HepG2 (cell line): ENCODE measurements around the gene EEF1A2. TPM values are rescaled to one million over a fixed set of nuclear protein-coding genes. Genes with fewer than 3 reads are reported as not detected.
A peak's percentile ranks its signal among the peaks of the same experiment; 100 is the strongest.

Experiments used
- CC2D1A ChIP-seq: sonication (generic); formaldehyde crosslinking; IDR thresholded peaks from 2 replicates; pipeline ENCODE4 v1.8.1; 2023; ENCODE audit warnings: mild to moderate bottlenecking, missing genetic modification reagents
- DR1 ChIP-seq: sonication (generic); formaldehyde crosslinking; IDR thresholded peaks from 2 replicates; pipeline ENCODE4 v1.8.0; 2021; ENCODE audit warnings: mild to moderate bottlenecking, missing genetic modification reagents, inconsistent platforms
- FLYWCH1 ChIP-seq: sonication (generic); formaldehyde crosslinking; IDR thresholded peaks from 2 replicates; pipeline ENCODE4 v1.8.1; 2023; ENCODE audit warnings: mild to moderate bottlenecking, missing genetic modification reagents
- KDM5B ChIP-seq: sonication (generic); formaldehyde crosslinking; IDR thresholded peaks from 2 replicates; pipeline ENCODE4 v1.4.0; 2020; ENCODE audit warnings: missing genetic modification reagents, mild to moderate bottlenecking, borderline replicate concordance
- MLLT10 ChIP-seq: sonication (generic); formaldehyde crosslinking; IDR thresholded peaks from 2 replicates; pipeline ENCODE4 v1.4.0; 2020; ENCODE audit warnings: missing genetic modification reagents
- NFATC3 ChIP-seq: sonication (generic); formaldehyde crosslinking; IDR thresholded peaks from 2 replicates; pipeline ENCODE4 v1.5.1; 2020; ENCODE audit warnings: mild to moderate bottlenecking, missing genetic modification reagents
- PHF8 ChIP-seq: sonication (generic); formaldehyde crosslinking; IDR thresholded peaks from 2 replicates; pipeline ENCODE4 v1.5.0; 2020; ENCODE audit warnings: missing genetic modification reagents
- SETDB1 ChIP-seq: sonication (generic); formaldehyde crosslinking; IDR thresholded peaks from 2 replicates; pipeline ENCODE4 v1.5.1; 2020; ENCODE audit warnings: missing genetic modification reagents, mild to moderate bottlenecking, borderline replicate concordance
- SP1 ChIP-seq, 2 experiments: fragments of 450-650 bp in 1 of 2; sonication (generic) in 1 of 2; formaldehyde crosslinking in 1 of 2; IDR thresholded peaks; 2 replicates each; pipeline versions ENCODE4 v1.4.0 to v1.6.1; 2016 to 2020; ENCODE audit warnings: missing genetic modification reagents in 1 of 2
- XBP1 ChIP-seq: sonication (generic); formaldehyde crosslinking; IDR thresholded peaks from 2 replicates; pipeline ENCODE4 v1.5.0; 2020; ENCODE audit warnings: missing genetic modification reagents
- ZNF20 ChIP-seq: sonication (generic); formaldehyde crosslinking; IDR thresholded peaks from 2 replicates; pipeline ENCODE4 v1.4.0; 2020; ENCODE audit warnings: mild to moderate bottlenecking, moderate library complexity, missing genetic modification reagents
- ZNF230 ChIP-seq: sonication (generic); formaldehyde crosslinking; IDR thresholded peaks from 2 replicates; pipeline ENCODE4 v1.4.0; 2020; ENCODE audit warnings: mild to moderate bottlenecking, missing genetic modification reagents
- ZNF296 ChIP-seq: sonication (generic); formaldehyde crosslinking; conservative IDR thresholded peaks from 2 replicates; pipeline ENCODE4 v1.5.0; 2020; ENCODE audit warnings: mild to moderate bottlenecking, missing genetic modification reagents
- polyA plus RNA-seq, 8 experiments: library from polyadenylated mRNA; depleted of rRNA in 3 of 8; stranded (reverse) in 7 of 8; unstranded in 1 of 8; fragments of >200 nt; fragmentation: Illumina TruSeq in 4 of 8; extraction: Trizol in 4 of 8; gene quantifications; 2 replicates each; pipeline versions ENCODE4 v1.2.1 to v1.2.3, GENCODE V29; 2011 to 2016; ENCODE audit warnings: low read depth in 4 of 8, missing spikeins in 1 of 8, mixed read lengths in 1 of 8; ENCODE audit not compliant: insufficient read depth in 1 of 8
- total RNA-seq, 5 experiments: library from RNA; depleted of rRNA; stranded (reverse); fragments of >200 nt; fragmentation: Illumina TruSeq; extraction: Trizol; gene quantifications; 2 replicates each; pipeline ENCODE4 v1.2.3, GENCODE V29; 2016; ENCODE audit warnings: low read depth in 1 of 5
- TF ChIP-seq, protein P1 (sequence below): sonication (generic); formaldehyde crosslinking; IDR thresholded peaks from 2 replicates; pipeline ENCODE4 v1.4.0; 2020; ENCODE audit warnings: low read depth, mild to moderate bottlenecking, missing genetic modification reagents
- TF ChIP-seq, protein P2 (sequence below): sonication (generic); formaldehyde crosslinking; conservative IDR thresholded peaks from 2 replicates; pipeline ENCODE4 v1.4.0; 2020; ENCODE audit warnings: missing genetic modification reagents
- TF ChIP-seq, protein P3 (sequence below): fragments of 450-650 bp; IDR thresholded peaks from 2 replicates; pipeline ENCODE4 v1.6.1; 2017; ENCODE audit warnings: mild to moderate bottlenecking
- TF ChIP-seq, protein P4 (sequence below): sonication (generic); formaldehyde crosslinking; IDR thresholded peaks from 2 replicates; pipeline ENCODE4 v1.4.0; 2020; ENCODE audit warnings: missing genetic modification reagents, borderline replicate concordance
- TF ChIP-seq, protein P5 (sequence below): sonication (generic); formaldehyde crosslinking; IDR thresholded peaks from 2 replicates; pipeline ENCODE4 v1.4.0; 2020; ENCODE audit warnings: missing genetic modification reagents

The EEF1A2 gene
- total and polyA plus RNA-seq, 2 of the 13 experiments (the other 11 are each of a cell fraction or from before 2014, with no cell fraction given), result 0.44 to 0.87 TPM

DNA sequence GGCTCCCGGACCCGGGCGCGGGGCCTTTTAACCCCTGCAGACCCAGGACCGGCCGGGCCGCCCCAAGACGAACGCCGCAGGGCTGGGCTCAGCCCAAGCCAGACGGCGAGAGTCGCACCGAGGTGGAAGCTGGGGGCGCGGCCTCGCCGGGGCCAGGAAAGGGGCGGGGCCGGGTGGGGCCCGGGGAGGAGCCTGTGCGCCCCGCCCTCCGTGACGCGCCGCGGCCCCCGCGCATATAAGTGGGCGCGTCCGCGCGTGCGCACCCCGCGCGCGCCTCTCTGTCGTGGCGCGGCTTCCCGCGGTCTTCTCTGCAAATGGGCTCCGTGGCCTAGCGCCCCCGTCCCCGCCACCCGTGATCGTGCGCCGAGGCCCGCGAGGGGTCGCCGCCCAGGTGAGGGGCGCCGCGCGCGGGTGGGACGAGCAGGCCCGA is 21.6 kb upstream of the EEF1A2 start, which contains the start of gene PPDPF (continued):
- TF ChIP-seq ZNF296, result no peak
- TF ChIP-seq, protein P1, sequence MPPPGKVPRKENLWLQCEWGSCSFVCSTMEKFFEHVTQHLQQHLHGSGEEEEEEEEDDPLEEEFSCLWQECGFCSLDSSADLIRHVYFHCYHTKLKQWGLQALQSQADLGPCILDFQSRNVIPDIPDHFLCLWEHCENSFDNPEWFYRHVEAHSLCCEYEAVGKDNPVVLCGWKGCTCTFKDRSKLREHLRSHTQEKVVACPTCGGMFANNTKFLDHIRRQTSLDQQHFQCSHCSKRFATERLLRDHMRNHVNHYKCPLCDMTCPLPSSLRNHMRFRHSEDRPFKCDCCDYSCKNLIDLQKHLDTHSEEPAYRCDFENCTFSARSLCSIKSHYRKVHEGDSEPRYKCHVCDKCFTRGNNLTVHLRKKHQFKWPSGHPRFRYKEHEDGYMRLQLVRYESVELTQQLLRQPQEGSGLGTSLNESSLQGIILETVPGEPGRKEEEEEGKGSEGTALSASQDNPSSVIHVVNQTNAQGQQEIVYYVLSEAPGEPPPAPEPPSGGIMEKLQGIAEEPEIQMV (CRISPR knock-in tag), result peak; percentile 3; the same call in 1 of the 2 replicates
- TF ChIP-seq ZNF230 (CRISPR knock-in tag), result no peak
- TF ChIP-seq, protein P2, sequence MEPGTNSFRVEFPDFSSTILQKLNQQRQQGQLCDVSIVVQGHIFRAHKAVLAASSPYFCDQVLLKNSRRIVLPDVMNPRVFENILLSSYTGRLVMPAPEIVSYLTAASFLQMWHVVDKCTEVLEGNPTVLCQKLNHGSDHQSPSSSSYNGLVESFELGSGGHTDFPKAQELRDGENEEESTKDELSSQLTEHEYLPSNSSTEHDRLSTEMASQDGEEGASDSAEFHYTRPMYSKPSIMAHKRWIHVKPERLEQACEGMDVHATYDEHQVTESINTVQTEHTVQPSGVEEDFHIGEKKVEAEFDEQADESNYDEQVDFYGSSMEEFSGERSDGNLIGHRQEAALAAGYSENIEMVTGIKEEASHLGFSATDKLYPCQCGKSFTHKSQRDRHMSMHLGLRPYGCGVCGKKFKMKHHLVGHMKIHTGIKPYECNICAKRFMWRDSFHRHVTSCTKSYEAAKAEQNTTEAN, result no peak
- TF ChIP-seq FLYWCH1, result no peak
- TF ChIP-seq KDM5B (CRISPR knock-in tag), result 0 out of 2 replicates have a peak, but pooled peaks have one; percentile 8
- no peak for TF ChIP-seq SETDB1 (CRISPR knock-in tag)
- TF ChIP-seq, protein P3, sequence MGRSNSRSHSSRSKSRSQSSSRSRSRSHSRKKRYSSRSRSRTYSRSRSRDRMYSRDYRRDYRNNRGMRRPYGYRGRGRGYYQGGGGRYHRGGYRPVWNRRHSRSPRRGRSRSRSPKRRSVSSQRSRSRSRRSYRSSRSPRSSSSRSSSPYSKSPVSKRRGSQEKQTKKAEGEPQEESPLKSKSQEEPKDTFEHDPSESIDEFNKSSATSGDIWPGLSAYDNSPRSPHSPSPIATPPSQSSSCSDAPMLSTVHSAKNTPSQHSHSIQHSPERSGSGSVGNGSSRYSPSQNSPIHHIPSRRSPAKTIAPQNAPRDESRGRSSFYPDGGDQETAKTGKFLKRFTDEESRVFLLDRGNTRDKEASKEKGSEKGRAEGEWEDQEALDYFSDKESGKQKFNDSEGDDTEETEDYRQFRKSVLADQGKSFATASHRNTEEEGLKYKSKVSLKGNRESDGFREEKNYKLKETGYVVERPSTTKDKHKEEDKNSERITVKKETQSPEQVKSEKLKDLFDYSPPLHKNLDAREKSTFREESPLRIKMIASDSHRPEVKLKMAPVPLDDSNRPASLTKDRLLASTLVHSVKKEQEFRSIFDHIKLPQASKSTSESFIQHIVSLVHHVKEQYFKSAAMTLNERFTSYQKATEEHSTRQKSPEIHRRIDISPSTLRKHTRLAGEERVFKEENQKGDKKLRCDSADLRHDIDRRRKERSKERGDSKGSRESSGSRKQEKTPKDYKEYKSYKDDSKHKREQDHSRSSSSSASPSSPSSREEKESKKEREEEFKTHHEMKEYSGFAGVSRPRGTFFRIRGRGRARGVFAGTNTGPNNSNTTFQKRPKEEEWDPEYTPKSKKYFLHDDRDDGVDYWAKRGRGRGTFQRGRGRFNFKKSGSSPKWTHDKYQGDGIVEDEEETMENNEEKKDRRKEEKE, result no peak
- TF ChIP-seq, protein P4, sequence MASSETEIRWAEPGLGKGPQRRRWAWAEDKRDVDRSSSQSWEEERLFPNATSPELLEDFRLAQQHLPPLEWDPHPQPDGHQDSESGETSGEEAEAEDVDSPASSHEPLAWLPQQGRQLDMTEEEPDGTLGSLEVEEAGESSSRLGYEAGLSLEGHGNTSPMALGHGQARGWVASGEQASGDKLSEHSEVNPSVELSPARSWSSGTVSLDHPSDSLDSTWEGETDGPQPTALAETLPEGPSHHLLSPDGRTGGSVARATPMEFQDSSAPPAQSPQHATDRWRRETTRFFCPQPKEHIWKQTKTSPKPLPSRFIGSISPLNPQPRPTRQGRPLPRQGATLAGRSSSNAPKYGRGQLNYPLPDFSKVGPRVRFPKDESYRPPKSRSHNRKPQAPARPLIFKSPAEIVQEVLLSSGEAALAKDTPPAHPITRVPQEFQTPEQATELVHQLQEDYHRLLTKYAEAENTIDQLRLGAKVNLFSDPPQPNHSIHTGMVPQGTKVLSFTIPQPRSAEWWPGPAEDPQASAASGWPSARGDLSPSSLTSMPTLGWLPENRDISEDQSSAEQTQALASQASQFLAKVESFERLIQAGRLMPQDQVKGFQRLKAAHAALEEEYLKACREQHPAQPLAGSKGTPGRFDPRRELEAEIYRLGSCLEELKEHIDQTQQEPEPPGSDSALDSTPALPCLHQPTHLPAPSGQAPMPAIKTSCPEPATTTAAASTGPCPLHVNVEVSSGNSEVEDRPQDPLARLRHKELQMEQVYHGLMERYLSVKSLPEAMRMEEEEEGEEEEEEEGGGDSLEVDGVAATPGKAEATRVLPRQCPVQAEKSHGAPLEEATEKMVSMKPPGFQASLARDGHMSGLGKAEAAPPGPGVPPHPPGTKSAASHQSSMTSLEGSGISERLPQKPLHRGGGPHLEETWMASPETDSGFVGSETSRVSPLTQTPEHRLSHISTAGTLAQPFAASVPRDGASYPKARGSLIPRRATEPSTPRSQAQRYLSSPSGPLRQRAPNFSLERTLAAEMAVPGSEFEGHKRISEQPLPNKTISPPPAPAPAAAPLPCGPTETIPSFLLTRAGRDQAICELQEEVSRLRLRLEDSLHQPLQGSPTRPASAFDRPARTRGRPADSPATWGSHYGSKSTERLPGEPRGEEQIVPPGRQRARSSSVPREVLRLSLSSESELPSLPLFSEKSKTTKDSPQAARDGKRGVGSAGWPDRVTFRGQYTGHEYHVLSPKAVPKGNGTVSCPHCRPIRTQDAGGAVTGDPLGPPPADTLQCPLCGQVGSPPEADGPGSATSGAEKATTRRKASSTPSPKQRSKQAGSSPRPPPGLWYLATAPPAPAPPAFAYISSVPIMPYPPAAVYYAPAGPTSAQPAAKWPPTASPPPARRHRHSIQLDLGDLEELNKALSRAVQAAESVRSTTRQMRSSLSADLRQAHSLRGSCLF (CRISPR knock-in tag), result no peak
- TF ChIP-seq MLLT10, result no peak
- TF ChIP-seq PHF8 (CRISPR knock-in tag), result peak; percentile 51
- TF ChIP-seq XBP1 (CRISPR knock-in tag), result no peak
- TF ChIP-seq CC2D1A, result no peak
- TF ChIP-seq NFATC3 (CRISPR knock-in tag), result no peak
- no peak for TF ChIP-seq SP1 (IDR thresholded peaks at IDR 0.05)
- TF ChIP-seq SP1 (CRISPR knock-in tag; IDR thresholded peaks at IDR 0.05), result 0 out of 2 replicates have a peak, but pooled peaks have one; percentile 41
- TF ChIP-seq, protein P5, sequence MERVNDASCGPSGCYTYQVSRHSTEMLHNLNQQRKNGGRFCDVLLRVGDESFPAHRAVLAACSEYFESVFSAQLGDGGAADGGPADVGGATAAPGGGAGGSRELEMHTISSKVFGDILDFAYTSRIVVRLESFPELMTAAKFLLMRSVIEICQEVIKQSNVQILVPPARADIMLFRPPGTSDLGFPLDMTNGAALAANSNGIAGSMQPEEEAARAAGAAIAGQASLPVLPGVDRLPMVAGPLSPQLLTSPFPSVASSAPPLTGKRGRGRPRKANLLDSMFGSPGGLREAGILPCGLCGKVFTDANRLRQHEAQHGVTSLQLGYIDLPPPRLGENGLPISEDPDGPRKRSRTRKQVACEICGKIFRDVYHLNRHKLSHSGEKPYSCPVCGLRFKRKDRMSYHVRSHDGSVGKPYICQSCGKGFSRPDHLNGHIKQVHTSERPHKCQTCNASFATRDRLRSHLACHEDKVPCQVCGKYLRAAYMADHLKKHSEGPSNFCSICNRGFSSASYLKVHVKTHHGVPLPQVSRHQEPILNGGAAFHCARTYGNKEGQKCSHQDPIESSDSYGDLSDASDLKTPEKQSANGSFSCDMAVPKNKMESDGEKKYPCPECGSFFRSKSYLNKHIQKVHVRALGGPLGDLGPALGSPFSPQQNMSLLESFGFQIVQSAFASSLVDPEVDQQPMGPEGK (CRISPR knock-in tag), result no peak
- no peak for TF ChIP-seq ZNF20 (CRISPR knock-in tag)
- TF ChIP-seq DR1 (CRISPR knock-in tag), result peak; percentile 45; the same call in 1 of the 2 replicates
